Measurements from ENCODE around the gene GEN1.

GRCh38 chr2:17800693-17801458 lies 46.9 kb downstream of the GEN1 start:
- TF ChIP-seq CTCF (IDR thresholded peaks at IDR 0.05 in 8 of 11, conservative IDR thresholded peaks at IDR 0.05 in 3 of 11) (no peak), POLR2A (IDR thresholded peaks at IDR 0.05) (no peak), POLR2AphosphoS5 (IDR thresholded peaks at IDR 0.05) (no peak)
